Esophagus muscularis mucosa (tissue), 3 donors: ENCODE measurements around the gene TERT.
"Not testable (repeated sequence)": the region's sequence is repeated elsewhere in the genome, so short reads cannot be mapped to it uniquely, and the experiment has no call there.

Experiments used
- POLR2A ChIP-seq: fragments of 450-650 bp; IDR thresholded peaks from one replicate; pipeline ENCODE4 v1.6.1; 2017; ENCODE audit warnings: antibody characterized with exemption, moderate library complexity, mild to moderate bottlenecking, low read depth
- POLR2AphosphoS5 ChIP-seq, 2 donors: sonication (generic); formaldehyde crosslinking; IDR thresholded peaks; one replicate each; pipeline ENCODE4 v1.6.1; 2017; ENCODE audit warnings: antibody characterized with exemption in 2 of 2
- TF ChIP-seq, protein P1 (sequence below), 3 experiments: fragments of 200-600 bp in 2 of 3; fragments of 450-650 bp in 1 of 3; sonication (generic) in 2 of 3; IDR thresholded peaks; one replicate each; pipeline ENCODE4 v1.5.1; 2017 to 2019; ENCODE audit warnings: antibody characterized with exemption in 3 of 3, mild to moderate bottlenecking in 2 of 3, moderate library complexity in 1 of 3

DNA sequence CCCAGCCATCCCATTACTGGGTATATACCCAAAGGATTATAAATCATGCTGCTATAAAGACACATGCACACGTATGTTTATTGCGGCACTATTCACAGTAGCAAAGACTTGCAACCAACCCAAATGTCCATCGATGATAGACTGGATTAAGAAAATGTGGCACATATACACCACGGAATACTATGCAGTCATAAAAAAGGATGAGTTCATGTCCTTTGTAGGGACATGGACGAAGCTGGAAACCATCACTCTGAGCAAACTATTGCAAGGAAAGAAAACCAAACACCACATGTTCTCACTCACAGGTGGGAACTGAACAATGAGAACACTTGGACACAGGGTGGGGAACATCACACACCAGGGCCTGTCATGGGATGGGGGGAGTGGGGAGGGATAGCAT, 27.4 kb downstream of the TERT start:
- TF ChIP-seq, protein P1, sequence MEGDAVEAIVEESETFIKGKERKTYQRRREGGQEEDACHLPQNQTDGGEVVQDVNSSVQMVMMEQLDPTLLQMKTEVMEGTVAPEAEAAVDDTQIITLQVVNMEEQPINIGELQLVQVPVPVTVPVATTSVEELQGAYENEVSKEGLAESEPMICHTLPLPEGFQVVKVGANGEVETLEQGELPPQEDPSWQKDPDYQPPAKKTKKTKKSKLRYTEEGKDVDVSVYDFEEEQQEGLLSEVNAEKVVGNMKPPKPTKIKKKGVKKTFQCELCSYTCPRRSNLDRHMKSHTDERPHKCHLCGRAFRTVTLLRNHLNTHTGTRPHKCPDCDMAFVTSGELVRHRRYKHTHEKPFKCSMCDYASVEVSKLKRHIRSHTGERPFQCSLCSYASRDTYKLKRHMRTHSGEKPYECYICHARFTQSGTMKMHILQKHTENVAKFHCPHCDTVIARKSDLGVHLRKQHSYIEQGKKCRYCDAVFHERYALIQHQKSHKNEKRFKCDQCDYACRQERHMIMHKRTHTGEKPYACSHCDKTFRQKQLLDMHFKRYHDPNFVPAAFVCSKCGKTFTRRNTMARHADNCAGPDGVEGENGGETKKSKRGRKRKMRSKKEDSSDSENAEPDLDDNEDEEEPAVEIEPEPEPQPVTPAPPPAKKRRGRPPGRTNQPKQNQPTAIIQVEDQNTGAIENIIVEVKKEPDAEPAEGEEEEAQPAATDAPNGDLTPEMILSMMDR (IDR thresholded peaks at IDR 0.05): not testable (repeated sequence)
- not testable (repeated sequence) for TF ChIP-seq POLR2AphosphoS5 (IDR thresholded peaks at IDR 0.05); POLR2A
